ENCODE data around the gene TMEM258. TPM values are rescaled to one million over a fixed set of nuclear protein-coding genes. Genes with fewer than 3 reads are reported as not detected.

The TMEM258 gene
- total and polyA plus RNA-seq, 9 of the 15 experiments (the other 6 are each of a cell fraction or from before 2014, with no cell fraction given) = 97.2 to 856 (median 231) TPM

DNA sequence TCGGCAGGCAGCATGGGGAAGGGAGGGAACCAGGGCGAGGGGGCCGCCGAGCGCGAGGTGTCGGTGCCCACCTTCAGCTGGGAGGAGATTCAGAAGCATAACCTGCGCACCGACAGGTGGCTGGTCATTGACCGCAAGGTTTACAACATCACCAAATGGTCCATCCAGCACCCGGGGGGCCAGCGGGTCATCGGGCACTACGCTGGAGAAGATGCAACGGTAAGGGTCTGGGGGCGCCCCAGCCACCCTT, 35.9 kb upstream of the TMEM258 start:
- POLR2A ChIA-PET = no interaction called here
- no peak overlapping the region for H2AFZ ChIP-seq (ENCODE audit: low read depth, low read length)
- H3K4me3 ChIP-seq = no peak overlapping the region
- TF ChIP-seq, protein P1, sequence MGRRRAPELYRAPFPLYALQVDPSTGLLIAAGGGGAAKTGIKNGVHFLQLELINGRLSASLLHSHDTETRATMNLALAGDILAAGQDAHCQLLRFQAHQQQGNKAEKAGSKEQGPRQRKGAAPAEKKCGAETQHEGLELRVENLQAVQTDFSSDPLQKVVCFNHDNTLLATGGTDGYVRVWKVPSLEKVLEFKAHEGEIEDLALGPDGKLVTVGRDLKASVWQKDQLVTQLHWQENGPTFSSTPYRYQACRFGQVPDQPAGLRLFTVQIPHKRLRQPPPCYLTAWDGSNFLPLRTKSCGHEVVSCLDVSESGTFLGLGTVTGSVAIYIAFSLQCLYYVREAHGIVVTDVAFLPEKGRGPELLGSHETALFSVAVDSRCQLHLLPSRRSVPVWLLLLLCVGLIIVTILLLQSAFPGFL (CRISPR knock-in tag; IDR thresholded peaks at IDR 0.05) = no peak
- TF ChIP-seq ZNF408 (CRISPR knock-in tag; IDR thresholded peaks at IDR 0.05; ENCODE audit: low read depth) (no peak), IFI16 (CRISPR knock-in tag; IDR thresholded peaks at IDR 0.05) (no peak), TEAD4 (IDR thresholded peaks at IDR 0.05; ENCODE audit: low read length) (no peak), TEAD4 (CRISPR knock-in tag; IDR thresholded peaks at IDR 0.05; ENCODE audit: borderline replicate concordance) (no peak), TAF15 (IDR thresholded peaks at IDR 0.05; ENCODE audit: low read depth, low read length) (no peak), ZNF561 (CRISPR knock-in tag; conservative IDR thresholded peaks at IDR 0.05) (no peak), ZEB2 (IDR thresholded peaks at IDR 0.05) (no peak), SAP30 (IDR thresholded peaks at IDR 0.05; ENCODE audit: borderline replicate concordance, insufficient read depth, low read depth, low read length, poor library complexity, severe bottlenecking) (no peak), CREM (IDR thresholded peaks at IDR 0.05; ENCODE audit: low read depth) (no peak), SMARCE1 (IDR thresholded peaks at IDR 0.05) (no peak), RAD51 (IDR thresholded peaks at IDR 0.05; ENCODE audit: borderline replicate concordance, low read depth) (no peak), TBP (optimal IDR thresholded peaks at IDR 0.05; ENCODE audit: low read depth, low read length) (no peak), NFXL1 (CRISPR knock-in tag; IDR thresholded peaks at IDR 0.05) (no peak)
- TF ChIP-seq, protein P2, sequence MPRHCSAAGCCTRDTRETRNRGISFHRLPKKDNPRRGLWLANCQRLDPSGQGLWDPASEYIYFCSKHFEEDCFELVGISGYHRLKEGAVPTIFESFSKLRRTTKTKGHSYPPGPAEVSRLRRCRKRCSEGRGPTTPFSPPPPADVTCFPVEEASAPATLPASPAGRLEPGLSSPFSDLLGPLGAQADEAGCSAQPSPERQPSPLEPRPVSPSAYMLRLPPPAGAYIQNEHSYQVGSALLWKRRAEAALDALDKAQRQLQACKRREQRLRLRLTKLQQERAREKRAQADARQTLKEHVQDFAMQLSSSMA (CRISPR knock-in tag; IDR thresholded peaks at IDR 0.05) = no peak
- TF ChIP-seq, protein P3, sequence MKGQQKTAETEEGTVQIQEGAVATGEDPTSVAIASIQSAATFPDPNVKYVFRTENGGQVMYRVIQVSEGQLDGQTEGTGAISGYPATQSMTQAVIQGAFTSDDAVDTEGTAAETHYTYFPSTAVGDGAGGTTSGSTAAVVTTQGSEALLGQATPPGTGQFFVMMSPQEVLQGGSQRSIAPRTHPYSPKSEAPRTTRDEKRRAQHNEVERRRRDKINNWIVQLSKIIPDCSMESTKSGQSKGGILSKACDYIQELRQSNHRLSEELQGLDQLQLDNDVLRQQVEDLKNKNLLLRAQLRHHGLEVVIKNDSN (CRISPR knock-in tag; IDR thresholded peaks at IDR 0.05) = no peak
- WGBS (ENCODE audit: insufficient coverage, low coverage, missing lambda C conversion rate) = 97% methylated on average over 14 of the region's 16 CpGs
- no TSS peak for BruUV-seq (replicated peaks)
- in situ Hi-C loops (cut with MboI) = no loop called here
- no peaks in the 10 kb centered on the region for H3K27me3 ChIP-seq (ENCODE audit: control insufficient read depth in 2 of 2, insufficient read depth in 2 of 2, low read length in 2 of 2)
- ATAC-seq (no peak), DNase-seq (ENCODE audit: extremely low read depth in 1 of 4, low spot score in 3 of 4) (no peak), FAIRE-seq (no peak)
- intact Hi-C loops (cut with micrococcal nuclease) = no loop called here
- no peaks in the 10 kb centered on the region for H4K20me1 ChIP-seq (replicated peaks; ENCODE audit: control insufficient read depth, insufficient read depth, low read length)
- H3K9me3 ChIP-seq (replicated peaks; ENCODE audit: control insufficient read depth, insufficient read depth, low read depth, low read length) = no peaks in the 10 kb centered on the region
- H3K4me1 ChIP-seq (replicated peaks in 1 of 2; ENCODE audit: control insufficient read depth in 2 of 2, insufficient read depth in 2 of 2, low read length in 2 of 2) = peaks cover 2 to 27% of the 10 kb centered on the region in 2 experiments
- CTCF ChIA-PET (ENCODE audit: low intra/inter-chr PET ratio) = no interaction called here
- no peak overlapping the region for H3K9ac ChIP-seq (ENCODE audit: insufficient read depth in 1 of 2, low read depth in 2 of 2, low read length in 2 of 2)
- peaks cover 1% of the 10 kb centered on the region; the same call in 2 of the 3 replicates for H3K36me3 ChIP-seq (ENCODE audit: control insufficient read depth, insufficient read depth, low read length)
- H3K79me2 ChIP-seq (ENCODE audit: control insufficient read depth, insufficient read depth, low read length) = peaks cover 3% of the 10 kb centered on the region; the same call in 1 of the 3 replicates
- H3K4me2 ChIP-seq (ENCODE audit: insufficient read depth, low read length) = no peak overlapping the region
- no peaks in the 10 kb centered on the region for H3K9me1 ChIP-seq (ENCODE audit: control insufficient read depth, insufficient read depth, low read length)
- no peak overlapping the region for H3K27ac ChIP-seq (ENCODE audit: extremely low read depth, low read depth, low read length)

Measured in K562 (cell line).